GM21717 (cell line): Measurements from ENCODE around the gene KCP.
"Not testable (repeated sequence)": the region's sequence is repeated elsewhere in the genome, so short reads cannot be mapped to it uniquely, and the experiment has no call there.

ENCODE experiments used
- ATAC-seq: cut with Tn5 transposase; IDR thresholded peaks from one replicate; pipeline ENCODE4 v1.9.1; 2021; ENCODE audit warnings: mild to moderate bottlenecking, moderate library complexity; ENCODE audit not compliant: unreplicated experiment

The KCP gene

DNA sequence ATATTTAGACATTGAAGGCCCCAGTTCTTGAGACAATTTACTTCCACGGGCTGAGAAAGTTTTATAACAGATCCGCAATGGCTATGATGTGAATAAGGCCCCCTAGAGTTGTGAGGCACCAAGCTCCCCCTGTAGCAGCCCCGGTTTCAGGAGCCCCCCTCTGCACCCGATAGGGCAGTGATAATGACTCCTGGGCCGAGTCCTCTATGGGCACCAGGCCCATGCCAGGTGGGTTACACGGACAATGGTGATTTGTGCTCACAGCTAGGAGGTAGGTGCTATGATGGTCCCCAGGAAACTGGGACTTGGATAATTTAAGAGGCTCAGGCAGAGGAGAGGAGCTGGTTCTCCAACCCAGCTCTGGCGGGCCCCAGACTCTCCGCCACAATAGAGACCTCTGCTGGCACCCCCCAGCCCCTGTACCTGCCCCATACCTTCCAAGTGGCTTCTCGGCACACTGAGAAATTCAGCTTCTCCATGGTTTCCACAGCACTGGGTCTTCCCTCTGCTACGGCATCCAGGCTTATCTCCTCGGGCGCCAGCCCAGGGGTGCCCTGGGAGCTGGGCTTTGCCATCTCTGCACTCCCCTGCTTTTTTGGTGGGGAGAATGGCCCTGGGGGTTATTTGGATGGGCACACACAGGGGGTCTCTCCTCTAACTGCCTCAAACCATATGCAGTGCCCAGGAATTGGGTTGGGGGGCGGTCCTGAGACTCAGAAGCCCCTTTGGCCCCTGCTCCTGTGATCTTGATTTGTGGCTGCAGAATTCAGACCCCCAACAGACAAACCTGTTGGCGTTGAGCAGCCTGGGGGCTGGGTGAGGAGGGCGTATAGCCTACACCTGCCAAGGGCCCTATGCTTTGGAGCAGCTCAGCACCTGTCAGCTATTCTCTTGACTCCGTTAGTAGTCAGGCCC lies 12.2 kb upstream of the KCP start:
- ATAC-seq = no peak

- no peak for ATAC-seq
These were observed 11.4 kb upstream of the KCP start for GRCh38 chr7:128921866-128922440.

GRCh38 chr7:128920913-128921582 lies 10.5 kb upstream of the KCP start:
- ATAC-seq = no peak

DNA sequence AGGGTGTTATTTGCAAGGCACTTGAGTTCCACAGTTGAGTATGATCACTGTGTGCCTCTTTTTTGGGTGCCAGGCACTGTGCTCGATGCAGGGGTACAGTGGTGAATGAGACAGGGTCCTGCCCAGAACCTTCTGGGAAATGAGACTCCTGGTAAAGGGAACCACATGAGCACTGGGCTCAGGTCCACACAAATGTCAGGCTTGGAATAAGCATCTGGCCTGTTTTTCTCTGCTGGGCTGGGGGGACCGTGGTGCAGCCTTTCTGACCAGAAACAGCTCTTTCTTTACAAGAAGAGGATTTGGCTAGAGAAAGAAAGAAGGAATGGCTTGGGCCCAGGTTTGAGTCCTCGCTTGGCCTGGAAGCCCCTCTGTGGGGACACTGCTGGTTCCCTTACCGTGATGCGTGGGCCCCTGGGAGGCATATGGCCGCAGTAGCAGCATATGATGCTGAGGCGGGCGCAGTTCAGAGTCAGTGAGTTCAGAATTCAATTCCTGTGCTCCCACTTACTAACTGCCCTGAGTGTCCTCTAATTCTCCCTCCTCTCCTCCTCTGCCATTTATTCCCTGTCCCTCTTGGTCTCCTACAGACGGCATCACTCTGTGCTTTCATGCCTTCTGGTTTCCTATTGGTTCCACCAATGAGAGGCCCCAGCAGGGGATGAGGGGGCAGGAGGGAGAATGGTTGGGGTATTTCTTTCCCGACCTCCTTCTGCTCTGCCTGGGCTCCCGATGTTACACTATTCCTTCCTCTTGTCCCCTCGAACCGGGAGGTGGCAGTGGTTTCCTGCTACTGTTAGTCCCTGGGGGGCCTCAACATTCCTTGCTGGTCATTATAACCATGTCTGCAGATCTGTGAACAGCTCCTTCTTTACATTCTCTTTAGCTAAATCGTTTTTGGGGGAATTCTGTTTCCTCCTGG lies 9.6 kb upstream of the KCP start:
- ATAC-seq = no peak

DNA sequence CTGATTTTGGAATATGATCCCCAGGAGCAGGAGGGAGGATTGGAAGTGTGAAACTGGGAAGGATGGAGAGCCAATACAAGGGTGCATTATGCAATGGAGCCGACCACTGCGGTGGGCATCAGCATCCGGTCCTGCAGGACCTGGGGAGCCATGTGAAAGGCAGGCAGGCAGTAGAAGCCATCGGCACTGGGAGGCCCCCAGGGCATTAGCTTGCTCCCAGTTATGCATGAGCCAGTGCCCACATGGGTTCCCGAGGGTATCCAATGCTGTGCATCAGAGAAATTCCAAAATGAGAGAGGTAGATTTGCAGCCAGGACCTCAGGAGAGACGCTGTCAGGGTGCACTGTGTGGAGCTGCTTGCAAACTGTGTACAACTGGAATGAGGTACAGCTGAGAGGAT lies 8.7 kb upstream of the KCP start:
- no peak for ATAC-seq

GRCh38 chr7:128918016-128918665 lies 7.6 kb upstream of the KCP start:
- no peak for ATAC-seq

DNA sequence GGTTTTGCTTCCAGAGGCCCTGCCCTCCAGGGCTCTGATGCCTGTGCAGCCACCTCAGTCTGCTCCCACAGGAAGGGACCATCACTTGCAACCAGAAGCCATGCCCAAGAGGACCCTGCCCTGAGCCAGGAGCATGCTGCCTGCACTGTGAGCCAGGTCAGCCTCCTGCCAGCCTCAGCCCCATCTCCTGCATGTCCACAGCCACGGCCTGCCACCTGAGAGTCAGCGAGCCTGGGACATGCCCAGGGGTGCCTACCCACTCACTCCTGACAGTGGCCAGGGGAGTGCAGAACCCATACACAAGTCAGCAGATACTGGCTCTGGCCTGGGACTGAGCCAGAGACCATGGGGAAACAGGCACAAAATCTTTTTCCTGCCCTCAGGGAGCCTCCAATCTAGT lies 6.6 kb upstream of the KCP start:
- no peak for ATAC-seq

GRCh38 chr7:128916643-128916915 lies 6.1 kb upstream of the KCP start:
- ATAC-seq = no peak

- no peak for ATAC-seq
These were observed 5.5 kb upstream of the KCP start for GRCh38 chr7:128915841-128916642.

GRCh38 chr7:128915271-128915819 lies 4.8 kb upstream of the KCP start:
- ATAC-seq = no peak

DNA sequence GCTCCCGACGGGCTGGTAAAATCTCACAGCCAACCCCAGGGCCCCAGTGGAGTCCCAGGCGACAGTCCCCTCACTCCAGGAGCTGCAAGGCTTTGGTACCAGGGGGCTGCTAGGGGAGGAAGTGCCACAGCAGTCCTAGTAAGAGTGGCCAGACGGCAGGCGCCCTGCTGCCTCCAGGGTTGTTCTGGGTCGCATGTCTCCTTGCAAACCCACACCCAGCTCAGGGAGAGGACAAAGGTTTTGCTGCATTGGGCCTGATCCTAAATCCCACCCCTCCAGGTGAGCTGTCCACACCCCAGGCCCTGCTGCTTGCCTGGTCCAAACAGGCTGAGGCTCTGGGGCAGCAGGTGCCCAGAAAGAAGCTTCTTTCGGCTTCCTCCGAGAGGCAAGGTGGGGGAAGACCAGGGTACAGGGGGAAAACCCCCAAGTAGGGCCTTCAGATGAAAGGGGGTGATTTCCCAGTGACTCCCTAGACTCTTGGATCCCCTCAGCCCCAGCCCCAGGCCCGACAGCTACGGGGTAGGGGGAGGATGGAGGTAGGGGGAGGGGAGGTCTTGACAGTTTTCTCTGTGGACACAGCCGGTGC lies 4.2 kb upstream of the KCP start:
- ATAC-seq = peak; percentile 44

DNA sequence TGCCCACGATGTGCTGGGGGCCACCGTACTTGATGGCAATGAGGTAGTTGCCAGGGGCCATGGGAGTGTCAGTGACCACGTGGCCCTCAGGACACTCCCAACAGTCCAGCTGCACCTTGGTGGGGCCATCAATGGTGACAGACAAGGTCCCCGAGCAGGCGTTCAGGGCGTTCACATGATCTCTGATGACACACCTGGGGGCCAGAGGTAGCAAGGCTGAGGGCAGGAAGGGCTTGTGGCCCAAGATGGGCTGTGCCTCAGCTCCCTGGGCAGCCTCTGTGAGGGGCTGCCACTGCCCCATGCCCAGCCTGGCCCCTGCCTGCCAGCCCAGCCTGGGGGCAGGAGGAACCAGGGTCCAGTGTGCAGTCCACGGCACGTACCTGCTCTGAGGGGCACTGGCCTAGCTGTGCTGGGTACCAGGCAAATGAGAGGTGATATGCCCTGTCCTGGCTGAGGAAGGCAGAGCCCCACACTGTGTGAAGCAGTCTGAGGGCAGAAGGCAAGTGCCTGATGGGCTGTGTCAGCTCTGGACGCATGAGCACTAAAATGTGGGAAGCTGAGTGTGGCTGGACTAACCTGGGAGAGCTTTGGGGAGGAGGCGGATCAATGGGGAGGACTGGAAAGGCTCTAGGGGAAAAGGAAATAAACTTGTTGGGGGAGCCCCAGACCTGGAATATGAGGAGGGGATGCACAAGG lies 3.5 kb upstream of the KCP start:
- no peak for ATAC-seq

GRCh38 chr7:128912709-128913495 lies 2.4 kb upstream of the KCP start:
- not testable (repeated sequence) for ATAC-seq

DNA sequence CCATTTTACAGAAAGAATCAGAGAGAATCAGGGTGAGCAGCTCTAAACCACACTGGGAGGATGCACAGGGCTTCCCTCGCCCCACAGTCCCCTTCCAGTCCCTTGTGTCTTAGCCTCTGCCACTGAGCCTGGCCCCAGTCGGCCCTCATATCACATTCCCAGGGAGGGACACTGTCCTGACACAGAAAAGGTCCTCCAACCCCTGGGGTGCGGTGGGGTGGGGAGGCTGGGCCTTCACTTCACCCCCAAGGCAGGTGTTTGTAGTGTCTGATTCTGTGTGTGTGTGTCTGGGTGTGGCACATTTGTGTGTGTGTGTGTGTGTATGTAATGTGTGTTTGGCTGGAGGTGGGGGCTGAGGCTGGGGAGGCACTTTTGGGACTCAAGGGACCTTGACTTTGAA lies 1.8 kb upstream of the KCP start:
- ATAC-seq = no peak

DNA sequence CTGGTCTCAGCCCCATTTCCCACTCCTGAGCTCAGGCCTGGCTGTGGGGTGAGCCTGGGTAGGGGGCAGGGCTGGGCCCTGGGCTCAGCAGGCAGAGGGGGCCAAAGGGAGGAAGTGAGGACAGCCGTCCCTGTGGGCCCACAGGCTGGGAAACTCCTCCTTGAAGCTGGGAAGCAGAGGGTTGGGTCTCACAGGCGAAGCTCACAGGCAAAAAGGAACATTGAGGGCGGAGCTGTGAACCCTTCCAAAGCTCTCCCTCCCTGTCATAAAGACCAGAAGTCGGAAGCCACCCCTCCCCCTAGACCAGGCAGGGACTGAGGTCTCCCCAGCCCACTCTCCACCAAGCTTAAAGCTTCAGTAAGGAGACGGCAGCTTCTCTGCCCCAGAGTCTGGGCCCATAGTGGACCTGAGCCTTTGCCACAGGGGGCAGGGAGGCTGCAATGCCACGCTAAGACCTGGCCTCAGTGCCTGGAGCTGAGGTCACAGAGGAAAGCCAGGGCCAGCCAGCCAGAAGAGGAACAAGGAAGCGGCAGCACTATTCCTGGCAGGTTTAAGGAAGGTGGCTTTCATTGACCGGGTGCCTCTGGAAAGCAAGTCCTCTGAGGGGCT lies 1.0 kb upstream of the KCP start:
- no peak for ATAC-seq

GRCh38 chr7:128909625-128910568 lies 612 bp downstream of the KCP start:
- ATAC-seq = no peak
